HFF-Myc (cell line): ENCODE data around the gene TANGO2.

ENCODE experiments used
- DNase-seq: peaks from one replicate; pipeline ENCODE4 v3.0.0-alpha.2; 2011; ENCODE audit warnings: low read depth; ENCODE audit errors: extremely low read depth
- H3K4me3 ChIP-seq: replicated peaks from 2 replicates; pipeline ENCODE4 v1.5.1; 2011; ENCODE audit warnings: low read depth, mild to moderate bottlenecking, control low read depth, low read length
- TF ChIP-seq, protein P1 (sequence below): IDR thresholded peaks from 2 replicates; pipeline ENCODE4 v1.5.1; 2012; ENCODE audit warnings: mild to moderate bottlenecking, low read depth, low read length, control low read depth; ENCODE audit errors: missing control alignments

Gene TANGO2

DNA sequence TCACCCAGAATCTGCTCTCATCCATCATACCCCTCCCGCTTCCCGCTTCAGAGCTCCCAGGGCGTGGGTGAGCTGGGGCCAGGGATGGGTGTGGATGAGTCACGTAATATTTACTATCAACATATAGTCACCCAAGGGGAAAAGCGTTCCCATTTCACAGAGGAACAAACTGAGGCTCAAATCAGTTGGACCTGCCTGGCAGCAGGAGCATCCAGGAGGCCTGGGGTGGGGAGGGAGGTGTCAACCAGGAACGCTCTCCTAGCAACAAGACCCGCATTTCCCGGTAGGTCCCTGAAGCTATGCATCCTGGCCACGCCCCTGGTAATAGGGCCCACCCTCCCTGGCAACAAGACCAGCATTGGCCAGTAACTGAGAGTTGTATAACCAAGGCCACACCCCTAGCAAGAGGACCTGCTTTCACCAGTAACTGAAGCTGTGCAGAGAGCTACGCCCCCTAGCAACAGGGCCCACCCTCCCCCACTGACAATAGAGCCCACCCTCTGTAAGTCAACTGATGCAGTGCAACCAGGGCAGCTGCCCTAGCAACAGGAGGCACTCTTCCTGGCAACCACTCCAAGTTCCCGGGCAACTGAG, 46.5 kb upstream of the TANGO2 start:
- H3K4me3 ChIP-seq, result no peak overlapping the region
- DNase-seq, result no peak
- TF ChIP-seq, protein P1, sequence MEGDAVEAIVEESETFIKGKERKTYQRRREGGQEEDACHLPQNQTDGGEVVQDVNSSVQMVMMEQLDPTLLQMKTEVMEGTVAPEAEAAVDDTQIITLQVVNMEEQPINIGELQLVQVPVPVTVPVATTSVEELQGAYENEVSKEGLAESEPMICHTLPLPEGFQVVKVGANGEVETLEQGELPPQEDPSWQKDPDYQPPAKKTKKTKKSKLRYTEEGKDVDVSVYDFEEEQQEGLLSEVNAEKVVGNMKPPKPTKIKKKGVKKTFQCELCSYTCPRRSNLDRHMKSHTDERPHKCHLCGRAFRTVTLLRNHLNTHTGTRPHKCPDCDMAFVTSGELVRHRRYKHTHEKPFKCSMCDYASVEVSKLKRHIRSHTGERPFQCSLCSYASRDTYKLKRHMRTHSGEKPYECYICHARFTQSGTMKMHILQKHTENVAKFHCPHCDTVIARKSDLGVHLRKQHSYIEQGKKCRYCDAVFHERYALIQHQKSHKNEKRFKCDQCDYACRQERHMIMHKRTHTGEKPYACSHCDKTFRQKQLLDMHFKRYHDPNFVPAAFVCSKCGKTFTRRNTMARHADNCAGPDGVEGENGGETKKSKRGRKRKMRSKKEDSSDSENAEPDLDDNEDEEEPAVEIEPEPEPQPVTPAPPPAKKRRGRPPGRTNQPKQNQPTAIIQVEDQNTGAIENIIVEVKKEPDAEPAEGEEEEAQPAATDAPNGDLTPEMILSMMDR, result no peak

- TF ChIP-seq, protein P1, result no peak
- no peak for DNase-seq
- H3K4me3 ChIP-seq, result no peak overlapping the region
These were observed 45.8 kb upstream of the TANGO2 start for GRCh38 chr22:19974935-19975706.

GRCh38 chr22:19975707-19976035, 45.2 kb upstream of the TANGO2 start:
- no peak for DNase-seq
- TF ChIP-seq, protein P1, result no peak
- H3K4me3 ChIP-seq, result no peak overlapping the region

- H3K4me3 ChIP-seq, result no peak overlapping the region
- DNase-seq, result no peak
- TF ChIP-seq, protein P1, result no peak
These were observed 44.2 kb upstream of the TANGO2 start for GRCh38 chr22:19976671-19977070.

DNA sequence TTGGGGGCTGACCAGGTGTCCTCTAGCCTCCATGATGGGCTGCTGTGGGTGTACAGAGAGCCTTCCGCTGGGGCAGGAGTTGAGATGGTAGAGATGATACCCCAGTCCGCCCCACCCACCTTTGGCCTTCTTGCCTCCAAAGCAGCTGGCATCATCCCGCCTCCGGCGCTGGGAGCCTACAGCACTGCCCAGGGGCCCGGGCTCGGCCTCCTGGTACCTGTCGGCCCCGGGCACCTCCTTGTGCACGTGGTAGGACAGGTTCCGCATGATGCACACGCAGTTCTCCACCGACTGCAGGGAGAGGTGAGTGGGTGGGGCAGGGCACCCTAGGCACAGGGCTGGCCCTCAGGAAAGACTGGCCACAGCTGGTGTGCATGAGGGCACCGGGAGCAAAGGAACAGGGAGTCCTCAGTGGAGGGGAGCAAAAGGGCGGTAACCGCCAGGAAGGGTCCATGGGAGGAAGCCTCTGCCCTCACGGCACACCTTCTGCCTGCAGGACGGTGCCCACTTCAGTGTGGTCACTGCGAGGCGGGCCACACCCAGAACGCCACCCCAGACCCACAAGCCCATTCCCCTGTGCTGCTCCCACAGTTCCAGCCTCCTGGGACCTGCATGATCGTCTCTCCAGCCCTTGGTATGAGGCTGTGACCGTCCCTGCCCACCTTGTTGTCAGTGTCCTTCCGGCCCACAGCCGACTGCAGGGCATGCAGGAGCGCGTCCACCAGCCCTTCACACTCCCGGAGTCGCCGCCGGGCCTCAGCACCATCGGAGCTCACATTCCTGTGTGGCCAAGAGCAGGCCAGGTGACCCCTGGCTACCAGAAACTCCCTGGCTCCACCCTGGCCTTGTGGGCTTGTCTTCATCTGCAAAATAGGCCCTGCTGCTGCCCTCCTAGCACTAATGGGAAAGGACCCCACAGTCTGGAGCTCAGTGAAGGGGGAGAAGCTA, 43.3 kb upstream of the TANGO2 start:
- no peak overlapping the region for H3K4me3 ChIP-seq
- TF ChIP-seq, protein P1, result no peak
- no peak for DNase-seq

DNA sequence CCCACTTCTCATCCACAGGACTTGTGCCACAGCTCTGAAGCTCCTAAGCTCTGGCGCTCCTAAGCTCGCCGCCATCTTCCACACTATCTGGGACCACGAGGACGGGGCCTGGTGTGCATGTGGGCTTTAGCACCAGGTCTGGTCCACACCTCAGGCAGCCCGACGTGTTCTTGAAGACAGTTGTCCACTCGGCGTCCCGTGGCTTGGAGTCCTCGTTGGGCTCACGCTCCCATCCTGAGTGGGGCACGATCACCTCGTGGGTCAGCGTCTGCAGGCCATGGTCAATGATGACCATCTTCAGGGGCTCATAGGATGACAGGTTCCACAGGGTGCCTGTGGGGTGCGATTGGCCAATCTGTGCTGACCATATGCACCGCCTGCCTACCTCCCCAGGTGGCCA, 42.2 kb upstream of the TANGO2 start:
- TF ChIP-seq, protein P1, result no peak
- no peak overlapping the region for H3K4me3 ChIP-seq
- no peak for DNase-seq
